Activated T-cell treated with anti-CD3 and anti-CD28 coated beads, Interleukin-2, amount 50 U/mL, for 4 hours (primary cell): ENCODE measurements around the gene ZNF19. TPM values are rescaled to one million over a fixed set of nuclear protein-coding genes. Genes with fewer than 3 reads are reported as not detected.
"Not testable (repeated sequence)": the region's sequence is repeated elsewhere in the genome, so short reads cannot be mapped to it uniquely, and the experiment has no call there.

ENCODE experiments used
- ATAC-seq, 2 donors: fragments of 200-7000 bp; cut with Tn5 transposase; one replicate each; pipeline ENCODE4 v1.10.0; 2021
- DNase-seq: peaks from one replicate; pipeline ENCODE4 v3.0.0-alpha.2; 2020
- H3K27me3 Mint-ChIP-seq: one replicate; pipeline ENCODE4 v1.8.0; 2021; ENCODE audit warnings: low read depth, mixed read lengths
- H3K36me3 Mint-ChIP-seq: one replicate; pipeline ENCODE4 v1.8.0; 2022; ENCODE audit warnings: mixed read lengths; ENCODE audit not compliant: insufficient read depth
- H3K4me1 Mint-ChIP-seq: one replicate; pipeline ENCODE4 v1.8.0; 2021; ENCODE audit warnings: low read depth, mixed read lengths
- H3K4me3 Mint-ChIP-seq: one replicate; pipeline ENCODE4 v1.8.0; 2021; ENCODE audit warnings: mild to moderate bottlenecking, moderate library complexity, mixed read lengths
- H3K9me3 Mint-ChIP-seq: one replicate; pipeline ENCODE4 v1.8.0; 2021; ENCODE audit warnings: mixed read lengths
- total RNA-seq, 3 donors: library from RNA; stranded (reverse); gene quantifications; one replicate each; pipeline ENCODE4 v1.2.1, GENCODE V29; 2021

The ZNF19 gene
- total RNA-seq, 3 donors from 2014 or later = 1.2 to 2.9 (median 2.2) TPM

DNA sequence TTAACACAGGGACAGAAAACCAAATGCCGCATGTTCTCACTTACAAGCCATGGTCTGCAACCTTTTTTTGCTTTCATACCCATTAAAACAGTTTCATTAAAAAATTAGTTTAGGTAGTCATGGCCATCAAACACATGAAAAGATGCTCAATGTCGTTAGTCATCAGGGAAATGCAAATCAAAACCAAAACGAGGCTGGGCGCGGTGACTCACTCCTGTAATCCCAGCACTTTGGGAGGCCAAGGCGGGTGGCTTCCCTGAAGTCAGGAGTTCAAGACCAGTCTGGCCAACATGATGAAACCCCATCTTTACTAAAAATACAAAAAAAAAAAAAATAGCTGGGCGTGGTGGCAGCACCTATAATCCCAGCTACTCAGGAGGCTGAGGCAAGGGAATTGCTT lies 14.9 kb upstream of the ZNF19 start:
- ATAC-seq, H3K4me3 Mint-ChIP-seq, DNase-seq, H3K4me1 Mint-ChIP-seq, H3K27me3 Mint-ChIP-seq, H3K9me3 Mint-ChIP-seq, H3K36me3 Mint-ChIP-seq: not testable (repeated sequence)

DNA sequence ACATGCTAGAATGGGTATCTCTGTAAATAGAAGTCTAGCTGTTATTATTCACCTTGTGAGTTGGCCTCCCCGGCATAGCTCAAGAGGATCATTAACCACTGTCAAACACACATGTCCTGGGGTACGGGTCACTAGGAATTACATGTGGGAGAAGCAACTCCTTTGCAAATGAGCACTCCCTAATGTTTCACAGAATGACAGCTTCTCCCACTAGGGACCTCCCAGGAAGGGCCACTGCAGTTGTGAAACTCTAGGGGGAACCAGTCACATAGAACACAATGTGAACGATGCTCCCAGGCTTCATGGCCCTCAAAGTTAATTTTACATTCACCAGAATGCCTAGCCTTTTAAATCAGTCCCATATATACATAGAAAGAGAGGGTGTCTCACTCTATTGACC lies 12.4 kb upstream of the ZNF19 start:
- ATAC-seq = no peak
- H3K9me3 Mint-ChIP-seq = no peaks in the 10 kb centered on the region
- DNase-seq = no peak
- no peaks in the 10 kb centered on the region for H3K4me1 Mint-ChIP-seq
- no peaks in the 10 kb centered on the region for H3K36me3 Mint-ChIP-seq
- H3K27me3 Mint-ChIP-seq = peaks cover 9% of the 10 kb centered on the region
- no peak overlapping the region for H3K4me3 Mint-ChIP-seq

DNA sequence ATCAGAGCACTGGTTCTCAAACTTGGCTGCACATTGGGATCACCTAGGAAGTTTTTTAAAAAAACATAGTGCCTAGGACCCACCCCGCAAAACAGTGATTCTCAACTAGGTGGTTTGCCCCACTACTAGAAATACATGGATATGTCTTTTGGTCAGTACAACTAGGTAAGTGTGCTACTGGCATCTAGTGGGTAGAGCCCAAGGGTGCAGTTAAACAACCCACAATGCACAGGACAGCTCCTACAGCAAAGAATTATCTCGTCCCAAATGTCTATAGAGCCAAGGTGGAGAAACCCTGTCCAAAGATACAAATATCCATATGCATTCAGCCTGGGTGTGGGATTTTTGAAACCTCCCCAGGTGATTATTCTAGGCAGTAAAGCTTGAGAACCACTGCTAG lies 11.8 kb upstream of the ZNF19 start:
- Mint-ChIP-seq H3K27me3 (peaks cover 9% of the 10 kb centered on the region), H3K36me3 (no peaks in the 10 kb centered on the region), H3K4me3 (no peak overlapping the region), H3K4me1 (no peaks in the 10 kb centered on the region), H3K9me3 (no peaks in the 10 kb centered on the region)
- no peak for DNase-seq
- ATAC-seq = no peak

- DNase-seq (peak; percentile 39), ATAC-seq (peak; percentile 67 to 85)
- H3K27me3 Mint-ChIP-seq = peaks cover 9% of the 10 kb centered on the region
- no peaks in the 10 kb centered on the region for H3K36me3 Mint-ChIP-seq
- no peaks in the 10 kb centered on the region for H3K4me1 Mint-ChIP-seq
- no peak overlapping the region for H3K4me3 Mint-ChIP-seq
- H3K9me3 Mint-ChIP-seq = no peaks in the 10 kb centered on the region
These were observed 10.7 kb upstream of the ZNF19 start for GRCh38 chr16:71499775-71500364.

GRCh38 chr16:71498031-71498430 lies 8.9 kb upstream of the ZNF19 start:
- DNase-seq (no peak), ATAC-seq (no peak)
- peaks cover 9% of the 10 kb centered on the region for H3K27me3 Mint-ChIP-seq
- H3K9me3 Mint-ChIP-seq = no peaks in the 10 kb centered on the region
- H3K4me3 Mint-ChIP-seq = no peak overlapping the region
- no peaks in the 10 kb centered on the region for H3K4me1 Mint-ChIP-seq
- H3K36me3 Mint-ChIP-seq = no peaks in the 10 kb centered on the region

DNA sequence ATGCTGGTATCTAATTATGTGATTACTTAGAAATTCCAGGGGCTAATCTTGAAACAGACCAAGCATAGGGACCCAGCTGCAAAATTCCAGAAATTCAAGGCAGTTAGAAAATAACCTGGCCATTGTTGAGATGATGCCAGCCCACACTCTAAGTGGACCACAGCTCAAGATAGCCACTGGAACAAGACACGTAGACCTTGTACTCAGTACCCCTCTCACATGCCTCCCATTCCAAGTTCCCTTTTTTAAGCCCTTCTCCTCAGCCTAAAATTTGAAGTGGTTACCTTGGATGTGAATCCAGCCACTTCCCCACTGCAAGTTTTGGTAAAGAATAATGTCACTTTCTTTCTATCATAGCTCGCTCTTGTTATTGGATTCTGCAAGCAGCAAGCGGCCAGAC lies 4.1 kb upstream of the ZNF19 start:
- ATAC-seq (no peak), DNase-seq (no peak)
- Mint-ChIP-seq H3K4me1 (no peaks in the 10 kb centered on the region), H3K9me3 (no peaks in the 10 kb centered on the region), H3K36me3 (no peaks in the 10 kb centered on the region), H3K4me3 (no peak overlapping the region), H3K27me3 (peaks cover 3% of the 10 kb centered on the region)

DNA sequence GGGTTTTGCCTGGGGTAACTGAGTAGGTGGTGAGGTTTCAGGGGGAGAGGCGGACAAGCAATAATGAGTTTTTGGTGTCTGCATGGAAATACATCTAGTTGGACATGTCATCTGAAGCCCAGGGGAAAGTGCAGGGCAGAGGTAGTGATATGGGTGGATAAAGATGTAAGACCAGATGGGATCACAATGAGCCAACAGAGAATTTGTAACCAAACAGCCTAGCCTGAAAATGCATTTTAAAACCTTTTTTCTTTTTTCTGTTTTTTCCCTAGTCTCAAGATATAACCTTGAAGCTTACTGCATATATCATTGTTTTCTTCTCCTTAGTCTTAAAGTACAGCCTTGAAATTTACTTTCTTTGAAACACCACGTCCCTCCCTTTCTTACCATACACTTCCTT lies 3.7 kb upstream of the ZNF19 start:
- Mint-ChIP-seq H3K9me3 (no peaks in the 10 kb centered on the region), H3K36me3 (no peaks in the 10 kb centered on the region), H3K4me1 (no peaks in the 10 kb centered on the region), H3K27me3 (peaks cover 3% of the 10 kb centered on the region), H3K4me3 (no peak overlapping the region)
- DNase-seq (no peak), ATAC-seq (no peak)

- Mint-ChIP-seq H3K4me3 (no peak overlapping the region), H3K27me3 (no peaks in the 10 kb centered on the region), H3K4me1 (no peaks in the 10 kb centered on the region), H3K9me3 (no peaks in the 10 kb centered on the region), H3K36me3 (no peaks in the 10 kb centered on the region)
- ATAC-seq (no peak), DNase-seq (no peak)
These were observed 1.9 kb upstream of the ZNF19 start for GRCh38 chr16:71491054-71491453.

- H3K4me3 Mint-ChIP-seq = no peak overlapping the region
- ATAC-seq (no peak), DNase-seq (no peak)
- H3K36me3 Mint-ChIP-seq = no peaks in the 10 kb centered on the region
- no peaks in the 10 kb centered on the region for H3K9me3 Mint-ChIP-seq
- H3K27me3 Mint-ChIP-seq = no peaks in the 10 kb centered on the region
- H3K4me1 Mint-ChIP-seq = no peaks in the 10 kb centered on the region
These were observed 1.2 kb upstream of the ZNF19 start for GRCh38 chr16:71490361-71490760.

DNA sequence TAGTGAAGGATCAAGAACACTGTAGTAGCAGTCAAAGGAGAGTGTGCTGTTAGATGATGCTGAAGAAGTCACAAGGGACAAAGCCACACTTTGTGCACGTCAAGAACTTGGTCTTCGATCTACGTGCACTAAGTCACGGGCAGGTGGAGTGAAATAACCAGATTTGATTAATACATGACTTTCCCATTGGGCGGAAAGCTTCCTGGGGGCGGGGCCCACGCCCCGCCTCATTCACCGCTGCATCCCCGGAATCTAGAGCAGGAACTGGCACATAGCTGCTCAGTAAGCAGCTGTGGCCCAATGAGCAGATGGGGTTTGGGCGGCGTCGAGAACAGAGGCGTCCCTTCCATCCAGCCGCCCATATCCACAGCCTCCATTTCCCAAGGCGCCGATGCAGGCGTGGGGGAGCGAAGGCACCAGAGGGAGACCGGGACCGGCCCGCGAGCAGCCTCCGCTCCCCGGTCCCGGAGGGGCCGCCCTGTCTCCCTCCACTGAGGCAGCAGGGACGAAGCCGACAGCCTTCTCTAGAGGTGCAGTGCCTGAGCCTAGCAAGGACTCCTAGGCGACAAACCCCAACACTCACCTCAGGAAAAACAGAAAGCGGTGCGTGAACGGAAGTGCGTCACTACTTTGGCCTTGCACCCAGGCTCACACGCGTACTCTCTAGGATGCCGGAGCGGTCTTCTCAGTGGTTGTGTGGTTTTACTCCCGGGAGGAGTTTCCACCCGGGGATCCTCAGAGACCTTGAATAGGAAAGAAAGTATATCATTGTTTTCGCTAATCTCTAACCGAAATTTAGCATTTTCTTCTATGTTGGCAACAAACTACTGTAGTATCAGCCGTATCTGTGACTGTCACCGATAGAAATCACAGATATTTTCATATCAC lies 4.9 kb downstream of the ZNF19 start:
- peak; percentile 96 to 97 for ATAC-seq
- peaks cover 14% of the 10 kb centered on the region for H3K4me1 Mint-ChIP-seq
- H3K9me3 Mint-ChIP-seq = no peaks in the 10 kb centered on the region
- no peaks in the 10 kb centered on the region for H3K27me3 Mint-ChIP-seq
- DNase-seq = peak; percentile 64
- peak overlapping the region; percentile 85 for H3K4me3 Mint-ChIP-seq
- H3K36me3 Mint-ChIP-seq = peaks cover 11% of the 10 kb centered on the region

GRCh38 chr16:71482569-71482968 lies 6.6 kb downstream of the ZNF19 start:
- peaks cover 18% of the 10 kb centered on the region for H3K36me3 Mint-ChIP-seq
- no peaks in the 10 kb centered on the region for H3K9me3 Mint-ChIP-seq
- DNase-seq (no peak), ATAC-seq (no peak)
- no peaks in the 10 kb centered on the region for H3K27me3 Mint-ChIP-seq
- peaks cover 14% of the 10 kb centered on the region for H3K4me1 Mint-ChIP-seq
- H3K4me3 Mint-ChIP-seq = no peak overlapping the region

DNA sequence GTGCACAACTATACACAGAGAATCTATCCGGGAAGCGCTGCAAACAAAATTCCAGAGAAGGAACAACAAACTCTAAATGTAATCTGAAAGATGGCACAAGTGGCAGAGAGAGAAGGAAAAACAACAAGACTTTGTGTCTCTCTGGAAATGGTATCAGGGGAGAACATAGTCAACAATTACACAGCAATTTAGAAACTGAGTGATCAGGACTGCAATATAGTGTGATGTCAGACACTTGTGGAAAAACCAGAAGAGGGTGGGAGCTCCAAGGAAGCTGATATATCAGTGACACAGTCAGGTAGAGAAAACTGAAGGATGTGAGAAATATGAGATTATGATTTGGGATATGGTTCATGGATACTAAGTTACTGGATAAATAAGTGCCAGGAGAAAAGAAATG lies 8.2 kb downstream of the ZNF19 start:
- no peaks in the 10 kb centered on the region for H3K27me3 Mint-ChIP-seq
- peaks cover 14% of the 10 kb centered on the region for H3K4me1 Mint-ChIP-seq
- peaks cover 30% of the 10 kb centered on the region for H3K36me3 Mint-ChIP-seq
- no peaks in the 10 kb centered on the region for H3K9me3 Mint-ChIP-seq
- ATAC-seq (no peak), DNase-seq (no peak)
- H3K4me3 Mint-ChIP-seq = no peak overlapping the region

DNA sequence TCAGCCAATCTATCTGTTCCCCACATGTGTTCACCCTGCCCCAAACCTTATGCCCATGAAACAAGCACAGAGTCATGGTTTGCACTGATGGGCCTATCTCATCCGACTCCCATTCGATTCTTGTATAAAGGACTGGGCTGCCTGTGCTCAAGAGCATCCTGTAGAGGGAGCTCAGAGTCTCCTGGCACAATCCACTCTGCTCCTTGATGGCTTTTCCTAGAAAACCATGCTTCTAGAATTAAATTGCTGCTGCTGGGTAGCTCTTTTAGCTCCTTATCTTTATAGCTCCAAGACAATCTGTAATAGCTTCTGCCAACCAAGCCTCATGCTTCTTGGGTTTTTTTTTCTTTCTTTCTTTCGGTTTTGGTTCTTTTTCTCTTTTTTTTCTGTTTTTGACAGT lies 9.7 kb downstream of the ZNF19 start:
- no peak overlapping the region for H3K4me3 Mint-ChIP-seq
- DNase-seq (no peak), ATAC-seq (no peak)
- H3K9me3 Mint-ChIP-seq = no peaks in the 10 kb centered on the region
- peaks cover 41% of the 10 kb centered on the region for H3K36me3 Mint-ChIP-seq
- peaks cover 8% of the 10 kb centered on the region for H3K4me1 Mint-ChIP-seq
- no peaks in the 10 kb centered on the region for H3K27me3 Mint-ChIP-seq

GRCh38 chr16:71476457-71477124 lies 12.5 kb downstream of the ZNF19 start:
- Mint-ChIP-seq H3K4me3 (no peak overlapping the region), H3K27me3 (no peaks in the 10 kb centered on the region), H3K36me3 (peaks cover 51% of the 10 kb centered on the region), H3K9me3 (no peaks in the 10 kb centered on the region), H3K4me1 (no peaks in the 10 kb centered on the region)
- DNase-seq (no peak), ATAC-seq (no peak)

DNA sequence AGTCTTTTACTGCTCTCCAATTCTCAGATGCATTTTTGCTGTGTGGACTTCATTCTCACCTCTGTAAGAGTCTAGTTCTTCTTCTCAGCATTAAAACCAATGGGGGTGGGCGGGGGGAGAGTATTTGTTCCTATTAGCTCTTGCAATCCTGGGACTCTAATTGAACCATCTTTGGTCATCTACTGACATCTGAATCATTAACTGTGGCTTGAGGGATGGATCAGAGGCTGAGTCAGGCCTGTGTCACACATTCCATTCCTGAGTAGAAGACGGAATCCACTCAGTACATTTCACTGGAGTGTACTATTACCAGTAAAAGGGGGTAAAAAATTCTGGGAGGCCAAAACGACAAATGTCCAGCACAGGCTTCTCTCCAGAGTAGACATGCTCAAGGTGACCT lies 14.3 kb downstream of the ZNF19 start:
- no peaks in the 10 kb centered on the region for H3K9me3 Mint-ChIP-seq
- no peaks in the 10 kb centered on the region for H3K4me1 Mint-ChIP-seq
- H3K36me3 Mint-ChIP-seq = peaks cover 40% of the 10 kb centered on the region
- DNase-seq (no peak), ATAC-seq (no peak)
- H3K27me3 Mint-ChIP-seq = no peaks in the 10 kb centered on the region
- H3K4me3 Mint-ChIP-seq = no peak overlapping the region
